ENCODE results near the gene OLFM2.

DNA sequence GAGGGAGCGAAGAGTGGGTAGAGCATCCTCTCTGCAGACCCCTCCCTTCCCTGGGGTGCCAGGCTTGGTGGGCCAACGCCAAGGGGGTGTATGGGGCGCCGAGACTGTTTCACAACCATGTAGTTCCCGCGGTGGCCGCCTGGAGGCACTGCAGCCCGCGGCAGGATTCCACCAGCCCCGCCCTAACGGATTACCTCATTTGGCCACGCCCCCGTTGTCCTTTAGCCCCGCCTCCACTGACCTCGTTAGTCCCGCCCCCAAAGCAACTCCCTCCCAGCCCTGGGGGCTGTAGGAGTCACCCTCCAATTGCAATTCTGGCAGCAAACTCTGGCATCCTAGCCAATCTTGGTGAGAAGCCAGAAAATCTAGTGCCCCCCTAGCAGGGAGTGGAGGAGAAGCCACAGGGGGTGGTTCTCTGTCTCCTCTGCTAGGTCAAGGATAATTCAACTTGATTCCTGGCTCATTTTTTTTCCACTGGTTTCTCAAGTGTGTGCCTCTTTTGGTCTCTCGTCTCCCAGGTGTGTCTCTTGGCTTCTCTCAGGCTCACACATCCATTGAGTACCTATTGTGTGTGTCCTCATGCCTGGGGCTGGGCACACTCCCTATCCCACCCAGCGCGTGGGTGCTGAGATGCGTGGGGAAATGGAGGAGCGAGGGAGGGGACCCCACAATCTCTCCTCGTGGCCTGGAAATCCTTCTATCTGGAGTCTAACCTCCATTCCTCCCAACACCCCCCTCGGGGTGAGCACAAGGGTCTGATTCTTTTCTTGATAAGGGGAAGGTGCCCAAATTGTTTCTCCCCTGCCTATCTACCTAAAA, 2.0 kb downstream of the OLFM2 start:
- no peak for TF ChIP-seq ZNF70 (CRISPR knock-in tag; IDR thresholded peaks at IDR 0.05)
- TF ChIP-seq RARB (CRISPR knock-in tag; IDR thresholded peaks at IDR 0.05), result no peak
- no peak for TF ChIP-seq CREB5 (CRISPR knock-in tag; IDR thresholded peaks at IDR 0.05; ENCODE audit: low read depth)
- no peak for TF ChIP-seq PATZ1 (CRISPR knock-in tag; IDR thresholded peaks at IDR 0.05; ENCODE audit: borderline replicate concordance)
- TF ChIP-seq BACH2 (CRISPR knock-in tag; IDR thresholded peaks at IDR 0.05; ENCODE audit: borderline replicate concordance), result no peak
- no peak for TF ChIP-seq ZFP30 (CRISPR knock-in tag; IDR thresholded peaks at IDR 0.05)
- no peak for TF ChIP-seq TSHZ2 (CRISPR knock-in tag; IDR thresholded peaks at IDR 0.05)
- TF ChIP-seq ZNF8 (CRISPR knock-in tag; IDR thresholded peaks at IDR 0.05), result no peak
- TF ChIP-seq POU6F1 (CRISPR knock-in tag; IDR thresholded peaks at IDR 0.05; ENCODE audit: borderline replicate concordance, low read depth), result no peak
- TF ChIP-seq ZFP3 (CRISPR knock-in tag; IDR thresholded peaks at IDR 0.05), result no peak
- no peak for TF ChIP-seq ISL1 (CRISPR knock-in tag; IDR thresholded peaks at IDR 0.05)
